DMS114 treated with DMSO at 0.1 percent for 48 hours (cell line): Measurements from ENCODE around the gene TP53BP2.
"Not testable (repeated sequence)": the region's sequence is repeated elsewhere in the genome, so short reads cannot be mapped to it uniquely, and the experiment has no call there.

Source experiments
- DNase-seq: peaks from one replicate; lab custom pipeline; 2025; ENCODE audit not compliant: unreplicated experiment; lab: John Stamatoyannopoulos, UW

The TP53BP2 gene, protein sequence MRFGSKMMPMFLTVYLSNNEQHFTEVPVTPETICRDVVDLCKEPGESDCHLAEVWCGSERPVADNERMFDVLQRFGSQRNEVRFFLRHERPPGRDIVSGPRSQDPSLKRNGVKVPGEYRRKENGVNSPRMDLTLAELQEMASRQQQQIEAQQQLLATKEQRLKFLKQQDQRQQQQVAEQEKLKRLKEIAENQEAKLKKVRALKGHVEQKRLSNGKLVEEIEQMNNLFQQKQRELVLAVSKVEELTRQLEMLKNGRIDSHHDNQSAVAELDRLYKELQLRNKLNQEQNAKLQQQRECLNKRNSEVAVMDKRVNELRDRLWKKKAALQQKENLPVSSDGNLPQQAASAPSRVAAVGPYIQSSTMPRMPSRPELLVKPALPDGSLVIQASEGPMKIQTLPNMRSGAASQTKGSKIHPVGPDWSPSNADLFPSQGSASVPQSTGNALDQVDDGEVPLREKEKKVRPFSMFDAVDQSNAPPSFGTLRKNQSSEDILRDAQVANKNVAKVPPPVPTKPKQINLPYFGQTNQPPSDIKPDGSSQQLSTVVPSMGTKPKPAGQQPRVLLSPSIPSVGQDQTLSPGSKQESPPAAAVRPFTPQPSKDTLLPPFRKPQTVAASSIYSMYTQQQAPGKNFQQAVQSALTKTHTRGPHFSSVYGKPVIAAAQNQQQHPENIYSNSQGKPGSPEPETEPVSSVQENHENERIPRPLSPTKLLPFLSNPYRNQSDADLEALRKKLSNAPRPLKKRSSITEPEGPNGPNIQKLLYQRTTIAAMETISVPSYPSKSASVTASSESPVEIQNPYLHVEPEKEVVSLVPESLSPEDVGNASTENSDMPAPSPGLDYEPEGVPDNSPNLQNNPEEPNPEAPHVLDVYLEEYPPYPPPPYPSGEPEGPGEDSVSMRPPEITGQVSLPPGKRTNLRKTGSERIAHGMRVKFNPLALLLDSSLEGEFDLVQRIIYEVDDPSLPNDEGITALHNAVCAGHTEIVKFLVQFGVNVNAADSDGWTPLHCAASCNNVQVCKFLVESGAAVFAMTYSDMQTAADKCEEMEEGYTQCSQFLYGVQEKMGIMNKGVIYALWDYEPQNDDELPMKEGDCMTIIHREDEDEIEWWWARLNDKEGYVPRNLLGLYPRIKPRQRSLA

DNA sequence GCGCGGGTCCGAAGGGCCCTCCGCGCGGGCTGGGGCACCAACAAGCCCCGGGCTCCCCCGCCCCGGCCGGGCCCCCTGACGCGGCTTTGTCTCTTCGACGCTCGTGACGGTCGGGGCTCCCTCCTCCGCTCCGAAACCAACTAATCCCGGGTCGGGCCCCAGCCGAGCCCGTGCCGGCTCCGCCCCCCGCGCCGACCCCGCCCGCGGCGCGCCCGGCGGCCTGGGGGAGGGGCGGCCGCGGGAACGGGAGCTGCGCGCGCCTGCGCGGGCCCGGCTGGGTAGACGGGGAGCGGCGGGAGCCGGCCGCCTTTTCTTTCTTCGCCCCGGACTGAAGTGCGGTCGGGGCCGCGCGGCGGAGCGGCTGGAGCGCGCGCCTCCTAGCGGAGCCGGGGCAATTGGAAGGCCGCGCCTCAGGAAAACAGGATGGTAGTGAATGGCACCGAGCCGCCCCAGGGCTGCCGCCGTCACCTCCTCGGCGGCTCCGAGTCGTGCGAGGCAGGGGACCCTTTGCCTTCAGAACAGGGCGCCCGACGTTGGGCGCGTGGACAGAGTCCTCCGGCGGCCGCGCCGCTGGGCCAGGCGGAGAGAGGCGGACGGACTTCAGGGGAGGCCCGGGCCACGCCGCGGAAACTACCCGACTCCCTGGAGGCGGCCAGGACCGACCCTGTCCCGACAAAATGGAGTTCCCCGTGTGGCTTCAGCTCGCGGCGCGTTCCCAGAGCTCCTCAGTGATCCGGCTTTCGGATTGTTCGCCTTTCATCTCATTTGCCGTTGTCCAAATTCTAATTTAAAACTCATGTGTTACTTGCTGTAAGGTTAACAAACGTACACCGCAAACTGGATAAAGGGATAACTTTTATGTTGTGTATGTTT, at the start of gene TP53BP2:
TP53BP2 (minus strand) TSS at position 138 of the 873 bp plus-strand sequence. CDS start 267 bp downstream, outside the sequence.
- DNase-seq, result peak; percentile 69

DNA sequence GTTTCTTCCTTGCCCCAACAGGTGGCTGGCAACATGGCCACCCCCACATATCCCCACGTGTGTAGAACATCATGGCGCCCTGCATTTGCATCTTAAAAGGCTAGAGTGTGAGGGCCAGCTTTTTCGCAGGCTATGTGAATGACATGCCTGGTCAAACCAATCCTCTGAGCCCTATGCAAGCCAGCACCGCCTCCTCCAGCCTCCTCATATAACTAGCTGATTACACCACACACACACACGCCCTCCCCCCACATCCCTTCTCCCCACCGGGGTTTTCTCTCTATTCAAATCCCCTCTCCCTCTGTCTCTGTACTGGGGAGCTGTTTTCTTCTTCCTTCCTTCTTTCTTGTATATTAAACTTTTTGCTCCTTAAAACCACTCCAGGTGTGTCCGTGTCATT, 44.7 kb upstream of the TP53BP2 start:
- not testable (repeated sequence) for DNase-seq

DNA sequence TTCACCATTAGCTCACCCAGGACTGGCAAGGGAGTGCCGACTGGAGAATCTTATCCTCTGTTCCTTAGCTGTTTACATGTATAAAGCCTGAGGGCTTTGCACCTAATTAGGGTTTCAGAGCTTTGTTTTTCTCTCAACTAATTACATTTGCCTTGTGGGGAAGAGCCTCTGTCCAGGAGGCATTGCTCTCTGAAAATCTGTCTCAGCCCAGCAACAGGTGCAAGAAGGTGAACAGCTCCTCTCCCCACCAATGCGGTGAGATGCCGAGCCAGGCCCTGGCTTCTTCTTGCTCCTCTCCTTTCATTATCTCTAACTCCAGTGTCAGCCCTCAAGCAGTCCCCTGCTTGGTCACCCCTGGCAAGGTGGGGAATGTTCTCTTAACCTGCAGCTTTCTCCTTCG, 43.6 kb upstream of the TP53BP2 start:
- not testable (repeated sequence) for DNase-seq

DNA sequence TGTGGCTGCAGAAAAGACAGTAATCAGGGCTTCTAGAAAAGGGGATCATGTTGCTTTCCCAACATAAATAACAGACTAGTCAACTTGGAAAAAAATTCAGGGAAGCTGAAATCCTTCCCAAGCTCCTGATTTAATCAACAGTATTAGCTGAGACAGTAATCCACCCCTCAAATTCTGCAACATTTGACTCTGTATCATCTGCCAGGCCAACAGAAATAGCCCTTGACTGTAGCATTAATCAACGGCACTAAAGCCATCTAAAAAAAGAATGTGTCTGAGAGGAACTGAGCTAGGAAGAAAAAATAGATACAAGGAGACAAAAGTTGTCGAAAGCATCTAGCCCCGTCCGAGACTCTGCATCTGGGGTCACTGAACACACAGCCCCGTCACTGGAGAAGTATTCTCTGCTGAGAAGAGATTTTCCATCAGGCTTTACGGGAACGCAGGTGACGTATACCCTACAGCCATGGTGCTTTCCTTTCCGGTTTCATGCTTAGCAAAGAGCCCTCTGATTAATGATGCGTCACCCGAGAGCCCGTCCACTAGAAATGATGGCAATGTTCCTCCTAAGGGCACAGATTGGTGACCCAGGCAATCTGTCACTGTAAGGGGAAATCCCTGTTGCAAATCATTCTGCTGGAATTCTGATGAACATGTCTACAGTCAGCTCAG, 42.1 kb upstream of the TP53BP2 start:
- no peak for DNase-seq

DNA sequence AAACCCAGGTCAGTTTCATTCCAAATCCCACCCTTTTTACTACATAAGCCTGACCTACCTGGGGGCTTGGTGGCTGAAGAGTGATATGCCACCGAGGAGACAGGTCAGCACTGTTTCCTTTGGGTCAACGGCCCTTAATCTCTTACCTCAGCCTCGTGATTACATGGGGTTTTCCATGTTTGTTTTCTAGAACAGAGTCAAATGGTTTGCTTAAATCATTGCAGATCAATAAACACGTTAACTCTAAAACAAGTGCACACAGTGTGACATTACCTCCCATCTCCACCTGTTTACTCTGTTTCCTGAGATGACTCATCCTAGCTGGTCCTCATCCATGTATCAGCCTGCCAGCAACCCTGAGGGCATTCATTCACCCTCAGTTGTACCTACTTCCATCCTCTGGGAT, 40.8 kb upstream of the TP53BP2 start:
- DNase-seq, result no peak

DNA sequence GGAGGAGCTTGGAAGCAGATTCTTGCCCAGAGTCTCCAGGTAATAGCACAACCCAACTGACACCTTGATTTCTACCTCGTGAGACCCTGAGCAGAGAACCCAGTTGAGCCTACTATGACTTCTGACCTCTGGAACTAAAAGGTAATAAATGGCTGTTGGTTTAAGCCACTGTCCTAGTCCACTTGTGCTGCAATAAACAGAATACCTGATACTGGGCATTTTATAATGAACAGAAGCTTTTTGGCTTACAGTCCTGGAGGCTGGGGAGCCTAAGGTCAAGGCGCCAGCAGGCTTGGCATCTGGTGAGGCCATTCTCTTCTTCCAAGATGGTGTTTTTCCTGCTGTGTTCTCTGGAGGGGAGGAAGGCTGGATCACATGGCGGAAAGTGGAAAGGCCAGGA, 39.9 kb upstream of the TP53BP2 start:
- DNase-seq, result no peak

DNA sequence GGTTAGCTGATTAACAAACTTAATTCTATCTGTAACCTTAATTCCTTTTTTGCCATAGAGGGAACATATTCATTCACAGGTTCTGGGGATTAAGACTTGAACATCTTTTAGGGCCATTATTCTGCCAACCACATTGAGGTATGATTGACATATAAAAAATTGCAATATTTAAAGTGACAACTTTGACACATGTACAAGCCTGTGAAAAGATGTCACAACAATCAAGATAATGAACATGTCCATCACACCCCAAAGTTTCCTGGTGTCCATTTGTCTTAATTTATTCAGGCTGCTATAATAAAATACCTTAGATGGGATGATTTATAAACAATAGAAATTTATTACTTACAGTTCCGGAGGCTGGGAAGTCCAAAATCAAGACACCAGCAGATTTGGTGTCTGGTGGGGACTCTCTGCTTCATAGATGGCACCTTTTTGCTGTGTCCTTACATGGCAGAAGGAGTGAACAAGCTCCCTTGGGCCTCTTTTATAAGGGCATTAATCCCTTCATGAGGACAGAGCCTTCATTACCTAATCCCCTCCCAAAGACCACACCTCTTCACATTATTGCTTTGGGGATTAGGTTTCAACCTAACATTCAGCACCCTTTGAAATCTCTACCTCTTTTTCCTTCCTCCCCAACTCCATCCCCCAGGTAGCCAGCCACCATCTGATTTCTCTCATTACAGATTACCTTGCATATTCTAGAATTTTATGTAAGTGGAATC, 33.0 kb upstream of the TP53BP2 start:
- DNase-seq, result no peak

DNA sequence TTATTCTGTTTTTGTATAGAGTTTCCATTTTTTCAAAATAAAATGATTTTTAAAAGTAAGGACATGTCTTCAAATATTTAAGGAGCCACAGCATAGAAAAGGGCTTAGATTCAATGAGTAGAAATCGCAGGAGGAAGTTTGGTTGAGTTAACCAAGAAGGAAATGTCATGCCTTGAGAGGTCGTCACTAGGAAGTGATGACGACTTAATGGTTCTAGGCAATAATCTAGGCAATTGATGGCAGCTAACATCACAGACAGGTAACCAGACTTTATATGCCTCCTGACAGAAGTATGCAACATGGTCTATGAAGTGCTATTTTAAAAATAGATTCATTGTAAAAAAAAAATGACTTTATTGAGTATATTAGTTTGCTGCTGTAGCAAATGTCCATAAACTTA, 32.1 kb upstream of the TP53BP2 start:
- no peak for DNase-seq

DNA sequence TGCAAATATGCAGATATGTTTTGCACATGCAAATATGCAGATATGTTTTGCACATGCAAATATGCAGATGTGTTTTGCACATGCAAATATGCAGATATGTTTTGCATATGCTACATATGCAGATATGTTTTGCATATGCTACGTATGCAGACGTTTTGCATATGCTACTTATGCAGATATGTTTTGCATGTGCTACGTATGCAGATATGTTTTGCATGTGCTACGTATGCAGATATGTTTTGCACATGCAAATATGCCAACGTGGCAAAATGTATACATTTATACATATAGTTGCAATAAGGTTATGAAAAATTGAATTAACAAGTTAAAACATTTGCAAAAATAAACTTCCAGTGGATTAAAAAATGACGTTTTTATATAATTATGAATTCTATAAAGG, 30.8 kb upstream of the TP53BP2 start:
- DNase-seq, result no peak

DNA sequence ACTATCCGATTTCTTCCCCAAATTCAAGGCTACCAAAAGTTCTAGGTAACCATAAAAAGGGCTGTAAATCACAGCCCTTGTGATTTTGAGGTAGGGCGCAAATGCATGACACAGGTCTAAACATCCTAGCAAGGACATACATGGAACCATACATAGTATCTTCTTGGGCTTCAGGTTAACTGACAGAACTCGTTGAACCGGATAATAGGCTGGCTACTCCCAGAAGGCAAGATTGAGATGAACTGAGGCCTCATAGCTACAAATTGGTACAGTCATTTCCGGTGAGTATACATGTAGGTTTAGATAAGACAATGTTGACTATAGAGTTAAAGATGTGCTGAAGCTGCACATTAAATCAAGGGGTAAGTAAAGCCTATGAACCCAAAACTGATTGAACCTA, 27.3 kb upstream of the TP53BP2 start:
- DNase-seq, result no peak

DNA sequence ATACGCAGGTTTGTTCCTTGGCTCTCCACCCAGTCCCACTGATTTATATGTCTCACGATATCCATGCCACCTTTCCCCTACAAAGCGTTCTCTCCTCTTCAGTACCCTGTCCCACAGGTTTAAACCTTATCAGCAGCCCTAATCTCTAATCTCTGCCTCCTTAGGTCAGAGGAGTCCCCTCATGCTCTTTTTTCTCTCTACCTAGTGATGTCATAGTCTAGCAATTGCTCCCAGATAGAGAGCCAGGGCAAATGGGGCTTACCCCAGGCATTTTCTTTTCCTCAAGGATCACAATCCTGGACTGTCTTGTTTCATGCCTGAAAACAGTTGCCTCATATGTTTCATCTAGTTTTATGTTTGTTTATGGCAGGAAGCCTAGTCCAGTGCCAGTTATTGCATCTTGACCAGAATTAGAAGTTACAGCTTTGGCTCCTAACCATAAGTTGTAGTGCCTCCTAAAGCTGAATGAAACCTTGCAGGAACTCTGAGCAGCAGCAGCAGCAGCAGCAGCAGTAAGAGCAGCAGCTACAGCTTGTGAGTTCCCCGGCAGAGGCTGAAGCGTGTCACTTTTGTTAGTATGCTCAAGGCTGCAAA, 26.7 kb upstream of the TP53BP2 start:
- no peak for DNase-seq

DNA sequence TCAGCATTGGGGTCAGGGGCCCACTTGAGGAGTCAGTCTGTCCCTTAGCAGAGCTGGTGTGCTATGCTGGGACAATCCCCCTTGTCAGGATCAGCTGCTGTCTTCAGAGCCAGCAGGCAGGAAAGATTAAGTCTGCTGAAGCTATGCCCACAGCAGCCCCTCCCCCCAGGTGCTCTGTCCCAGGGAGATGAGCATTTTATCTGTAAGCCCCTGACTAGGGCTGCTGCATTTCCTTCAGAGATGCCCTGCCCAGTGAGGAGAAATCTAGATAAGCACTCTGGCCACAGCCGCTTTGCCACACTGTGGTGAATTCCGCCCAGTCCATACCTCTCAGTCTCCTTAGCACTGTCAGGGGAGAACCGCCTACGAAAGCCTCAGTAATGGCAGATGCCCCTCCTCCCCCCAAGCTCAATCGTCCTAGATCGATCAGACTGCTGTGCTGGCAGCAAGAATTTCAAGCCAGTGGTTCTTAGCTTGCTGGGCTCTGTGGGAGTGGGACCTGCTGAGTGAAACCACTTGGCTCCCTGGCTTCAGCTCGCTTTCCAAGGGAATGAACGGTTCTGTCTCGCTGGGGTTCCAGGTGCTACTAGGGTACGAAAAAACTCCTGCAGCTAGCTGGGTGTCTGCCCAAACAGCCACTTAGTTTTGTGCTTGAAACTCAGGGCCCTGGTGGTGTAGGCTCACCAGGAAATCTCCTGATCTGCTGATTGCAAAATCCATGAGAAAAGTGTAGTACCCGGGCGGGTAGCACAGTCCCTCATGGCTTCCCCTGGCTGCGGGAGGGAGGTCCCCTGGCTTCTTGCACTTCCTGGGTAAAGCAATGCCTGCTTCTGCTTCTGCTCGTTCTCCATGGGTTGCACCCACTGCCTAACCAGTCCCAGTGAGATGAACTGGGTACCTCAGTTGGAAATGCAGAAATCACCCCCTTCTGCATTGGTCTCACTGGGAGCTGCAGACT, 25.1 kb upstream of the TP53BP2 start:
- DNase-seq, result no peak

DNA sequence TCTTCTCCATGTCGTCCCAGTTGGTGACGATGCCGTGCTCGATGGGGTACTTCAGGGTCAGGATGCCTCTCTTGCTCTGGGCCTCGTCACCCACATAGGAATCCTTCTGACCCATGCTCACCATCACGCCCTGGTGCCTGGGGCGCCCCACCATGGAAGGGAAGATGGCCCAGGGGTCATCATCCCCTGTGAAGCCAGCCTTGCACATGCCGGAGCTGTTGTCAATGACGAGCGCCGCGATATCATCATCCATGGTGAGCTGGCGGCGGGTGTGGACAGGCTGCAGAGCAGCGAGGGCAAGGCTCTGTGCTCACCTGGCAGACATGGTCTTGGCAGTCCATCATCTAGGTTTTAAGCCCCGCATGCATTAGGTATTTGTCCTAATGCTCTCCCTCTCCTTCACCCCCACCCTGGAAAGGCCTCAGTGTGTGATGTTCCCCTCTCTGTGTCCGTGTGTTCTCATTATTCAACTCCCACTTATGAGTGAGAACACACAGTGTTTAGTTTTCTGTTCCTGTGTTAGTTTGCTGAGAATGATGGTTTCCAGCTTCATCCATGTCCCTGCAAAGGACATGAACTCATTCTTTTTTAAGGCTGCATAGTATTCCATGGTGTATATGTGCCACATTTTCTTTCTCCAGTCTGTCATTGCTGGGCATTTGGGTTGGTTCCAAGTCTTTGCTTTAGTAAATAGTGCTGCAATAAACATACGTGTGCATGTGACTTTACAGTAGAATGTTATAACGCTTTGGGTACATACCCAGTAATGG, 19.0 kb upstream of the TP53BP2 start:
- DNase-seq, result not testable (repeated sequence)

DNA sequence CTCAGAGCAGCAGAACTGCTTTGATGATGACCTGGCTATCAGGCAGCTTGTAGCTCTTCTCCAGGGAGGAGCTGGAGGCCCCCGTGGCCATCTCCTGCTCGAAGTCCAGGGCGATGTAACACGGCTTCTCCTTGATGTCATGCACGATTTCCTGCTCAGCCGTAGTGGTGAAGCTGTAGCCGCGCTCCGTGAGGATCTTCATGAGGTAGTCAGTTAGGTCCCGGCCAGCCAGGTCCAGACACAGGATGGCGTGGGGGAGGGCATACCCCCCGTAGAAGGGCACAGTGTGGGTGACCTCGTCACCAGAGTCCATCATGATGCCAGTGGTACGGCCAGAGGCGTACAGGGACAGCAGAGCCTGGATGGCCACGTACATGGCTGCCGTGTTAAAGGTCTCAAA, 18.3 kb upstream of the TP53BP2 start:
- DNase-seq, result no peak

DNA sequence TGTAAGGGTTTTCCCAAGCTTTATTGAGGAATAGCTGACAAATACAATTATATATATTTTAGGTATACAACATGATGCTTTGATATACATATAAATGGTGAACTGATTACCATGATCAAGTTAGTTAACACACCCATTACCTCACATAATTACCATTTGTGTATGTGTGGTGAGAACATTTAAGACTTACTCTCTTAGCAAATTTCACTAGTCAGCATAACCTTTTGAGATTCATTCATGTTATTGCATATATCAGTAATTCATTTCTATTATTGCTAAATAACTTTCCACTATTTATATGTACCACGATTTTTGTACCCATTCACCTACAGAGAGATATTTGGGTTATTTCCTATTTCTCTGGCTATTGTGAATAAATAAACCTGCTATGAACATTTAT, 16.2 kb upstream of the TP53BP2 start:
- no peak for DNase-seq

DNA sequence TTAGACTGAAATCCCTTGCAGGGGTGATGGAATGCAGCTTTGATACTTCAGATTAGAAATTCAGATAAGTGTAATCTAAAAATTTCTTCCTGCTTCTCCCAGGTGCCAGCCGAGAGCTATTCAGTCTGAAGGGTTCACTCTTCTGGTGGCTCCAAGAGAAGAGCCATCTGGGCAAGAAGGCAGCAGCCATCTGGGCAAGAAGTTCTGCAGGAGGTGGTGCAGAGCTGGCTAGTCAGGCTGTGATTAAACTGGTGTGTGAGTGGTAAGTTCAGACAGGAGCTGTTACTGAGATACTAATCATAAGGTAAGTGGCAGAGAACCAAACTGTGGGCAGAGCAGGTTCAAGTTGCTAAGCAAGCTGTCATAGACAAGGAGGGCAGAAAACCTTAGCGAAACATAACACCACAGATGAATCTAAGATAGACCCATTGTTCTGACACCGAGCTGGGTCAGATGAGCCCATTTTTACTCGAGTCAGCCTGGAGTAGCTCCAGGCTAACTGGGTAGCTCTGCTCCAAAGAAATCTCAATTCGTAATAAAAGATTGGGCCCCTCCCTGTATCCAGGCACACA, 14.4 kb upstream of the TP53BP2 start:
- DNase-seq, result no peak

DNA sequence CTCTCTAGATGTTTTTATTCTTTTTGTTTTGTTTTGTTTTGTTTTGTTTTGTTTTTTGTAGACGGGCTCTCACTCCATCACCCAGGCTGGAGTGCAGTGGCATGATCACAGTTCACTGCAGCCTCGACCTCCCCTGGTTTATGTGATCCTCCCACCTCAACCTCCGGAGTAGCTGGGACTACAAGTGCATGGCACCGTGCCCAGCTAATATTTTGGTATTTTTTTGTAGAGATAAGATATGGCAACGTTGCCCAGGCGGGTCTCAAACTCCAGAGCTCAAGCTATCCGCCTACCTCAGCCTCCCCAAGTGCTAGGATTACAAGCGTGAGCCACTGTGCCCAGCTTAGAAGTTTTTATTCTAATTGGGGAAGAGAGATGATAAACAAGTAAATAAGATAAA, 13.3 kb upstream of the TP53BP2 start:
- DNase-seq, result no peak
